OCI-LY7 (cell line): Measurements from ENCODE around the gene SMARCD1.

Experiments used
- CTCF ChIP-seq: fragments of 200-600 bp; sonication (generic); conservative IDR thresholded peaks from 2 replicates; pipeline ENCODE4 v1.5.1; 2014; ENCODE audit warnings: mild to moderate bottlenecking, antibody characterized with exemption, low read length, moderate library complexity, mixed read lengths
- EZH2phosphoT487 ChIP-seq: fragments of 200-600 bp; sonication (generic); IDR thresholded peaks from 2 replicates; pipeline ENCODE4 v1.6.1; 2018; ENCODE audit warnings: low read depth, borderline replicate concordance, mild to moderate bottlenecking, mixed run types, antibody characterized with exemption, low read length, moderate library complexity, mixed read lengths

GRCh38 chr12:50142993-50143392, 57.9 kb downstream of the SMARCD1 start:
- no peak for TF ChIP-seq CTCF
- TF ChIP-seq EZH2phosphoT487 = no peak
